HG02943 (cell line): ENCODE data around the gene PRXL2B.
"Not testable (repeated sequence)": the region's sequence is repeated elsewhere in the genome, so short reads cannot be mapped to it uniquely, and the experiment has no call there.

ENCODE experiments used
- ATAC-seq: cut with Tn5 transposase; IDR thresholded peaks from one replicate; pipeline ENCODE4 v1.9.1; 2021; ENCODE audit warnings: mild to moderate bottlenecking, low read depth, moderate library complexity; ENCODE audit not compliant: unreplicated experiment

Gene PRXL2B

GRCh38 chr1:2550309-2550861 is 36.2 kb upstream of the PRXL2B start:
- not testable (repeated sequence) for ATAC-seq

- not testable (repeated sequence) for ATAC-seq
These were observed 35.0 kb upstream of the PRXL2B start for GRCh38 chr1:2551544-2551943.

- no peak for ATAC-seq
These were observed 34.4 kb upstream of the PRXL2B start for GRCh38 chr1:2552189-2552588.

GRCh38 chr1:2553076-2553475 is 33.5 kb upstream of the PRXL2B start:
- not testable (repeated sequence) for ATAC-seq

- no peak for ATAC-seq
These were observed 32.5 kb upstream of the PRXL2B start for GRCh38 chr1:2553871-2554620.

- ATAC-seq, result no peak
These were observed 31.8 kb upstream of the PRXL2B start for GRCh38 chr1:2554621-2555387.

- ATAC-seq, result no peak
These were observed 30.8 kb upstream of the PRXL2B start for GRCh38 chr1:2555634-2556276.

GRCh38 chr1:2556277-2556677 is 30.3 kb upstream of the PRXL2B start, which contains the start of gene TNFRSF14:
Gene TNFRSF14, plus strand, starts transcription at chr1:2556371. Its CDS starts 294 bp downstream, at chr1:2556665.
- ATAC-seq, result no peak

GRCh38 chr1:2556678-2557481 is 29.7 kb upstream of the PRXL2B start:
- ATAC-seq, result no peak

GRCh38 chr1:2557482-2558400 is 28.8 kb upstream of the PRXL2B start:
- ATAC-seq, result no peak

- no peak for ATAC-seq
These were observed 28.2 kb upstream of the PRXL2B start for GRCh38 chr1:2558420-2558819.

GRCh38 chr1:2558861-2559260 is 27.7 kb upstream of the PRXL2B start:
- ATAC-seq, result no peak

GRCh38 chr1:2559509-2560298 is 26.9 kb upstream of the PRXL2B start:
- no peak for ATAC-seq

GRCh38 chr1:2560299-2561073 is 26.1 kb upstream of the PRXL2B start:
- ATAC-seq, result no peak

GRCh38 chr1:2561446-2561845 is 25.1 kb upstream of the PRXL2B start:
- ATAC-seq, result no peak

- no peak for ATAC-seq
These were observed 24.4 kb upstream of the PRXL2B start for GRCh38 chr1:2561898-2562895.
